Ovary (tissue), 3 donors: ENCODE measurements around the gene PKD2.

Experiments
- CTCF ChIP-seq, 3 donors: fragments of 450-650 bp in 2 of 3; fragments of 200-600 bp in 1 of 3; IDR thresholded peaks; one replicate each; pipeline versions ENCODE4 v1.5.1 to v1.8.0; 2016 to 2022; ENCODE audit warnings: antibody characterized with exemption in 3 of 3, mild to moderate bottlenecking in 1 of 3
- EP300 ChIP-seq: sonication (generic); formaldehyde crosslinking; IDR thresholded peaks from one replicate; pipeline ENCODE4 v1.6.1; 2017; ENCODE audit warnings: antibody characterized with exemption
- POLR2A ChIP-seq: fragments of 450-650 bp; IDR thresholded peaks from one replicate; pipeline ENCODE4 v1.6.1; 2017; ENCODE audit warnings: antibody characterized with exemption, mild to moderate bottlenecking, moderate library complexity
- donor health status: DM: no; HTN: no; CAD: no.

GRCh38 chr4:87977521-87978278 is 29.7 kb upstream of the PKD2 start:
- TF ChIP-seq CTCF (IDR thresholded peaks at IDR 0.05) (no peak), POLR2A (no peak), EP300 (no peak)
